Measurements from ENCODE around the gene FAM163B.

FAM163B gene

DNA sequence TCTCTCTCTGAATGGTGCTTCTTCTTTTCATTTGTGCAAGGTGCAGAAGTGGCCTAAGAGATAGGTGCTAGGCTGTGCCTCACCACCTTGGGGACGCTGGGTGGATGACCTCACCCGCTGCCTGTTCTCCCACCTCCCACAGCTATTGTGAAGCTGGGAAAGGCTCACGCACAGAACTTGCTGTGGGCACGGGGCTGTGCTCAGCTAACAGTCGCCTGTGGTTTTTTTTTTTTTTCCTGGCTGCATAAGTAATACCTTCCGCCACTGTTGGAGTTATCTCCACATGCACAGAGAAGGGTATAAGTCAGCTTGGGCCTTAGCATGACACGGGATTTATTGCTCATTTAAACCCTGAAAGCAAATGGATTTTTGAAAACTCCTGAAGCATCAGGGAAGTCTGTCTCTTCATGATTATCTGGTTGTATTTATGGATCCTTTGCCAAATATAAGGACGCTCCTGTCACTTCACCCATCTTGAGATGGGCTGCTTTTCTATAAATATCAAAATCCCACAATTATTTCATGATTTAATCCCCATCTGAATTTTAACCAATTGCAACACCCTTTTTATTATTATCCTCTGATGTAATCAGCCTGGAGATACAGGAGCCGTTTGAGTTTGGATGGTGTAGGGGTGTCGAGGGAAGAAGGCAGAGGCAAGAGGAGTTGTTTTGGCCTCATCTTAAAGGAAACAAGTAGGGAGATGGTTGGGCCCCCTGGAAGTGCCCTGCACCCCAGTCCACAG, 36.0 kb upstream of the FAM163B start:
- Histone ChIP-seq H3K4me3 (ENCODE audit: low read length) (no peak overlapping the region), H3K9me2 (replicated peaks; ENCODE audit: insufficient read depth, low read length) (no peaks in the 10 kb centered on the region), H3K9me3 (replicated peaks; ENCODE audit: insufficient read depth, low read length) (no peaks in the 10 kb centered on the region), H3K27me3 (replicated peaks; ENCODE audit: insufficient read depth, low read length) (peaks cover 99% of the 10 kb centered on the region), H3K79me2 (ENCODE audit: low read length) (no peaks in the 10 kb centered on the region), H3K9ac (ENCODE audit: low read length) (no peak overlapping the region), H3K36me3 (replicated peaks; ENCODE audit: insufficient read depth, low read length) (no peaks in the 10 kb centered on the region), H3K4me1 (ENCODE audit: low read length) (no peaks in the 10 kb centered on the region), H3F3A (ENCODE audit: insufficient read depth, low read length) (no peaks in the 10 kb centered on the region), H4K20me1 (ENCODE audit: insufficient read depth, low read length) (no peaks in the 10 kb centered on the region), H2AFZ (ENCODE audit: low read length) (no peak overlapping the region), H3K27ac (ENCODE audit: low read length) (no peak overlapping the region), H3K4me2 (ENCODE audit: low read depth, low read length) (no peak overlapping the region)
- DNase-seq = no peak
- TF ChIP-seq EZH2 (optimal IDR thresholded peaks at IDR 0.05; ENCODE audit: low read depth, low read length) = no peak
- no peak for TF ChIP-seq EZH2phosphoT487 (IDR thresholded peaks at IDR 0.05; ENCODE audit: low read length)
- TF ChIP-seq, protein P1, sequence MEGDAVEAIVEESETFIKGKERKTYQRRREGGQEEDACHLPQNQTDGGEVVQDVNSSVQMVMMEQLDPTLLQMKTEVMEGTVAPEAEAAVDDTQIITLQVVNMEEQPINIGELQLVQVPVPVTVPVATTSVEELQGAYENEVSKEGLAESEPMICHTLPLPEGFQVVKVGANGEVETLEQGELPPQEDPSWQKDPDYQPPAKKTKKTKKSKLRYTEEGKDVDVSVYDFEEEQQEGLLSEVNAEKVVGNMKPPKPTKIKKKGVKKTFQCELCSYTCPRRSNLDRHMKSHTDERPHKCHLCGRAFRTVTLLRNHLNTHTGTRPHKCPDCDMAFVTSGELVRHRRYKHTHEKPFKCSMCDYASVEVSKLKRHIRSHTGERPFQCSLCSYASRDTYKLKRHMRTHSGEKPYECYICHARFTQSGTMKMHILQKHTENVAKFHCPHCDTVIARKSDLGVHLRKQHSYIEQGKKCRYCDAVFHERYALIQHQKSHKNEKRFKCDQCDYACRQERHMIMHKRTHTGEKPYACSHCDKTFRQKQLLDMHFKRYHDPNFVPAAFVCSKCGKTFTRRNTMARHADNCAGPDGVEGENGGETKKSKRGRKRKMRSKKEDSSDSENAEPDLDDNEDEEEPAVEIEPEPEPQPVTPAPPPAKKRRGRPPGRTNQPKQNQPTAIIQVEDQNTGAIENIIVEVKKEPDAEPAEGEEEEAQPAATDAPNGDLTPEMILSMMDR (IDR thresholded peaks at IDR 0.05; ENCODE audit: low read length) = no peak

DNA sequence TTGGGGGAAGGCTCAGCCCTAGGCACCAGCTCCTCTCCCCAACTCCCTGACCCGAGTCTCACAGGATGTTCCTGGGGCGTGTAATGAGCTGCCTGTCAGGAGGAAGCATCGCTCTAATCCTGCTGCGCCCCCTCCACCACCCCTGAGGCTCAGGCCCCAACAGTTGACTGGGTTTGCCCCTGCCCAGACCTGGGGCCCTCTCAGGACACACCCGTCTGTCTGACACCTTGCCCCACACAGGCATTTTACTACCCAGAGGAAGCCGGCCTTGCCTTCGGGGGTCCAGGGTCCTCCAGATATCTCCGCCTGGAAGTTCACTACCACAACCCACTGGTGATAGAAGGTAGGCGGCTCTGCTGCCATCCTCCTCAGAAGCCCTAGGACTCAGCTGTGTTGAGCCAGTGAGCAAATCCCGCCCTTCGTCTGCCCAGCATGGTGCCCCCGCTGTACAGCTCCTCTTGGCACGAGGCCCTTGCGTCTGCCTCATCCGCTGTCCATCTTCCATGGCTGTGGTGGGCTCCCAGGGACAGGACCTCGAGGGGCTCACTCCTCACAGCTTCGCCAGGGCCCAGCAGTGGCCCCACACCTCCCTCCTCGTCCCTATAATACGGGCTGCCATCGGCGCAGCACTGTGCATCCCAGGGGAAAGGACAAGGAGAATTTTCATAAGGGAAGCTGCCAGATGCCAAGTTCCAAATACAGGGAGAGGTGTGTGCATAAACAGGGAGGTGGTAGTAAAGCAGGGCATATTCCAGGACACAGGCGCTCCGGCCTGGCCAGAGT, 35.0 kb upstream of the FAM163B start:
- no peaks in the 10 kb centered on the region for H3K9me3 ChIP-seq (replicated peaks; ENCODE audit: insufficient read depth, low read length)
- no peak overlapping the region for H2AFZ ChIP-seq (ENCODE audit: low read length)
- no peak overlapping the region for H3K4me2 ChIP-seq (ENCODE audit: low read depth, low read length)
- TF ChIP-seq, protein P1 (IDR thresholded peaks at IDR 0.05; ENCODE audit: low read length) = no peak
- TF ChIP-seq EZH2 (optimal IDR thresholded peaks at IDR 0.05; ENCODE audit: low read depth, low read length) (no peak), EZH2phosphoT487 (IDR thresholded peaks at IDR 0.05; ENCODE audit: low read length) (no peak)
- H3K36me3 ChIP-seq (replicated peaks; ENCODE audit: insufficient read depth, low read length) = no peaks in the 10 kb centered on the region
- no peaks in the 10 kb centered on the region for H3F3A ChIP-seq (ENCODE audit: insufficient read depth, low read length)
- H3K9ac ChIP-seq (ENCODE audit: low read length) = no peak overlapping the region
- no peaks in the 10 kb centered on the region for H3K9me2 ChIP-seq (replicated peaks; ENCODE audit: insufficient read depth, low read length)
- H3K4me3 ChIP-seq (ENCODE audit: low read length) = no peak overlapping the region
- H3K27ac ChIP-seq (ENCODE audit: low read length) = no peak overlapping the region
- H3K4me1 ChIP-seq (ENCODE audit: low read length) = no peaks in the 10 kb centered on the region
- no peaks in the 10 kb centered on the region for H3K79me2 ChIP-seq (ENCODE audit: low read length)
- H3K27me3 ChIP-seq (replicated peaks; ENCODE audit: insufficient read depth, low read length) = peaks cover 99% of the 10 kb centered on the region
- H4K20me1 ChIP-seq (ENCODE audit: insufficient read depth, low read length) = no peaks in the 10 kb centered on the region
- no peak for DNase-seq

DNA sequence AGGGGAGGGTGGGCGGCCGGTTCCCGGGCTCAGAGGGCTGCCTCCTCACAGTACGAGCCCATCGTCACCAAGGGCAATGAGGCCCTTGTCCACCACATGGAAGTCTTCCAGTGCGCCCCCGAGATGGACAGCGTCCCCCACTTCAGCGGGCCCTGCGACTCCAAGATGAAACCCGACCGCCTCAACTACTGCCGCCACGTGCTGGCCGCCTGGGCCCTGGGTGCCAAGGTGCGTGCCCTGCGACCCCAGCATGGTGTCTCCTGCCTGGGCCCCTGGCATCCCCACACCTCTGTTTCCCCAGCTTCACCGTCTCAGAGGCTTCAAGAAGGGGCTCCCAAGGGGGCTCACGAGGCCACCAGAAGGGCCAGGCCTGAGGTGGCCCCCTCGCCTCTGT, 34.2 kb upstream of the FAM163B start:
- no peak overlapping the region for H2AFZ ChIP-seq (ENCODE audit: low read length)
- no peak overlapping the region for H3K9ac ChIP-seq (ENCODE audit: low read length)
- no peaks in the 10 kb centered on the region for H3K36me3 ChIP-seq (replicated peaks; ENCODE audit: insufficient read depth, low read length)
- H3K9me3 ChIP-seq (replicated peaks; ENCODE audit: insufficient read depth, low read length) = no peaks in the 10 kb centered on the region
- H3K27me3 ChIP-seq (replicated peaks; ENCODE audit: insufficient read depth, low read length) = peaks cover 98% of the 10 kb centered on the region
- H3K9me2 ChIP-seq (replicated peaks; ENCODE audit: insufficient read depth, low read length) = no peaks in the 10 kb centered on the region
- no peaks in the 10 kb centered on the region for H4K20me1 ChIP-seq (ENCODE audit: insufficient read depth, low read length)
- DNase-seq = no peak
- H3F3A ChIP-seq (ENCODE audit: insufficient read depth, low read length) = no peaks in the 10 kb centered on the region
- H3K4me1 ChIP-seq (ENCODE audit: low read length) = no peaks in the 10 kb centered on the region
- H3K27ac ChIP-seq (ENCODE audit: low read length) = no peak overlapping the region
- TF ChIP-seq, protein P1 (IDR thresholded peaks at IDR 0.05; ENCODE audit: low read length) = no peak
- TF ChIP-seq EZH2 (optimal IDR thresholded peaks at IDR 0.05; ENCODE audit: low read depth, low read length) = no peak
- no peak overlapping the region for H3K4me2 ChIP-seq (ENCODE audit: low read depth, low read length)
- H3K4me3 ChIP-seq (ENCODE audit: low read length) = no peak overlapping the region
- no peaks in the 10 kb centered on the region for H3K79me2 ChIP-seq (ENCODE audit: low read length)

Data from MM.1S (cell line).